Umbilical cord (tissue), 2 donors: ENCODE data around the gene TMEM63B. TPM values are rescaled to one million over a fixed set of nuclear protein-coding genes. Genes with fewer than 3 reads are reported as not detected.
"Not testable (repeated sequence)": the region's sequence is repeated elsewhere in the genome, so short reads cannot be mapped to it uniquely, and the experiment has no call there.

Experiments
- DNase-seq: peaks from one replicate; pipeline ENCODE4 v3.0.0-alpha.2; 2015; ENCODE audit warnings: low spot score
- total RNA-seq: library from RNA; depleted of rRNA; stranded (reverse); fragments of >200 nt; gene quantifications from one replicate; pipeline ENCODE4 v1.2.3, GENCODE V29; 2014; ENCODE audit warnings: low replicate concordance; ENCODE audit not compliant: insufficient read depth

TMEM63B gene
- total RNA-seq, 1 donor from 2014 or later, result 10.4 TPM

DNA sequence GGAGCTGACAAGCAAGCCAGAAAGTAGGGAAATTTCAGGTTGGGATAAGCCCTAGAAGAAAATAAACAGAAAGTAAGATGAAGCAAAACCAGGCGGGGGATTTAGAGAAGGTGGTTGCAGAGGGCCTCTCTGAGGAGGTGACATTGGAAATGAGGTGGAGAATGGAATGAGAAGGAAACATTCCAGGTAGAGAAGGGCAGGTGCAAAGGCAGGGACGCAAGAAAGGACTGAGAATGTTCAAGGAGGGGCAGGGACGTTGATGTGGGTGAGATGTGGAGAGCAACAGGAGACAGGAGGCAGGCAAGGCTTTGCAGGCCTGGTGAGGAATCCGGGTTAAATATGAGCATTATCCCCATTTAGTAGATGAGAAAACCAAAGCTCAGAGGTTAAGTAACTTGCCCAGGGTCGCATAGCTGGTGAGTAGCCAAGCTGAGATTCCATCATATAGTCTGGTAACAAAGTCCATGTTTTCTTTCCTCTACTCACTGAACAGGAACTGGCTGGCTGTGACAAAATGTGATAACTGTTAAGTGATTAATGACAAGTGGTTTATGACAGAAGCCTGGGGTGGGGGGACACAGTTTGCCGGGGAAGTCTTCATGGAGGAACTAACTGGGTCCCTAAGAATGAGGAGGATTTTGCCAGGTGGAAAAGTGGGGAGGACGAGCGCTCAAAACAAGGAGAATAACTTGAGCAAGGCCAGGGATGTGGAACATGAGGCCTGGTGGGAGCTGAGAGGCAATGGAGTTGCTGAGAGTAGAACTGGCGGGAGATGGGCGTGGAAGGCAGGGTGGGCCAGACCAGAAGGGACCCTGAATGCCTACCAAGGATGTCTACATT lies 32.7 kb upstream of the TMEM63B start:
- no peak for DNase-seq

DNA sequence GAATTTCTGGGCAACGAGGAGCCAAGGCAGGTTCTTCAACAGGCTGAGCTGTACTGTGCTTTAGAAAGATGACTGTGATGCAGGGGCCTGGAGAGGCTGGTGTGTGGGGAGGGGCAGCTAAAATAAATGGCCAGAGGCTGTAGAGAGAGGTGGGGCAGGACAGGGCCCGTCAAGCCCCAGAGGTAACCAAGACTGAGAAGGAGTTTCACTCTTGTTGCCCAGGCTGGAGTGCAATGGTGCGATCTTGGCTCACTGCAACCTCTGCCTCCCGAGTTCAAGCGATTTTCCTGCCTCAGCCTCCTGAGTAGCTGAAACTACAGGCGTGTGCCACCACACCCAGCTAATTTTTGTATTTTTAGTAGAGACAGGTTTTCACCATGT lies 32.1 kb upstream of the TMEM63B start:
- not testable (repeated sequence) for DNase-seq

DNA sequence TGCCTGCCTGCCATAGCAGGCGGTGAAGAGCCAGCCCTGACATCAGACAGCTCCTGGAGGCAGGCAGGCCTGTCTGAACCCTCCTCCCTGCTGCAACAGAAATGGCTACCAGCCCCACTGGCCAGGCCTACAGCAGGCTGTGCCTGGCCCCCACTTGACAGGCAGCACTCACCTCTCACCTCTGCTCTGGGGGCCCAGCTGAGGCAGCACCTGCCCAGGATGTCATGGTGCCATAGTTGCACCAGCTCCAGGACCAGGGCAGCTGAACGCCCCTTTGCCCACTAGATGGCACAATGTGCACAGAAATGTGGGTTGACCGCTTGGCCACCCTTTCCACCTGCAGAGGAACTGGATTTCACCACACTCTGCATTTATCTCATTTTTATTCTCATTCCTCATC lies 30.7 kb upstream of the TMEM63B start:
- DNase-seq, result peak; percentile 73

DNA sequence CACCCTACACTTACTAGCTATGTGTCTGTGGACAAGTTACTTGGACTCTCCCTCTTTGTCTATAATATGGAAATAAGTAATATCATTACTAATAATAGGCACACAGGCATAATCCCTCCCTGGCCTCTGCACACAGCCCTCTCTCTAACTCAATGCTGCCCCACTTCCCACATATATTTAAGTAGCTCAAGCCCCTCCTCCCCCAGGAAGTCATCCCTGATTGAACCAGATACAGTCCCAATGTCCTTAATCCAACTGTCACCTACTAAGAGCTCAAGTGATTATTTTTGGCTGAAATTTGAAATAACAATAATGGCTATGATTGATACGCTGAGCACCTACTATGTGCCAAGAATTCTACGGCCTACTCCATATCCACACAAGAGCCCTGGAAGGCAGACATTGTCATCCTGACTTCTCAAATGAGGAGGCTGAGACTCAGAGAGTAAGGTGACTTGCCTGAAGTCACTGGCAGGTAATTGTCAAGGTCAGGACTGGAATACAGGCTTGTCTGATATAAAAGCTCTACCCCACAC lies 29.5 kb upstream of the TMEM63B start:
- no peak for DNase-seq

DNA sequence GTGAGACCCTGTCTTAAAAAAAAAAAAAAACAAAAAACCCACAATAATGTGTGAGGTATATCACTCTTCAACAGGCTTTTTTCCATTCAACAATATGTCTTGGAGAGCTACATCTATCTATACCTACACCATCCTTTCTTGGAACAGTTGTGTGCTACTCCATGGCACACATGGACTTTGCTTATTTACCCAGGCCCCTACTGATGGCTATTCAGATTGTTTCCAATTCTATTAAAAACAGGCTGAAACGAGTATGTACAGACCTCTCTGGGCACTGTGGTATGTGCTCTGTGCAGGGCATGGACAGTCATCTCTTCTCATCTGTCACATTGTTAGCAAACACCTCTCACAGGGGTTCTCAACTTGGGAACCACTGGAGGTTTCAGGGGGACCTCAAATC lies 28.2 kb upstream of the TMEM63B start:
- DNase-seq, result no peak

DNA sequence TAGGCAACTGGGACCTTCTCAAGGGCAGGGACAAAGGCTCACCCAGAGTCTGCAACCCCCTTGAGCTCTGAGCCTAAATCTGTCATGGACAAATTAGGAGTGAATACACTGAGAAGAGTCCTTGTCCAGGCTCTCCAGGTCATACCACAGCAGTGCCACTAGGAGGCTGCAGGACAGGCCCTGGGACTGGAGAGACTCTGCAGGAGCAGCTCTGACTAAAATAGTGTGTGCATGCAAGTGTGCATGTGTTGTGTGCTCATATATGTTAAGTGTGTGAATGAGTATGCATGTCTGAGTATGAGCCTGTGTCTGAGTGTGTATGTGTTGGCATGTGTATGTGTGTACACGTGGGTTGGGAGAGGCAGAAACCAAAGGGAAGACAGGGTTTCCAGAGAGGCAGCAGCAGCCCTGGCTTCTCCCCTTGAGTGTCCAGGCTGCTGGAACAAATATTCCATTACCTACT lies 27.2 kb upstream of the TMEM63B start:
- DNase-seq, result no peak

DNA sequence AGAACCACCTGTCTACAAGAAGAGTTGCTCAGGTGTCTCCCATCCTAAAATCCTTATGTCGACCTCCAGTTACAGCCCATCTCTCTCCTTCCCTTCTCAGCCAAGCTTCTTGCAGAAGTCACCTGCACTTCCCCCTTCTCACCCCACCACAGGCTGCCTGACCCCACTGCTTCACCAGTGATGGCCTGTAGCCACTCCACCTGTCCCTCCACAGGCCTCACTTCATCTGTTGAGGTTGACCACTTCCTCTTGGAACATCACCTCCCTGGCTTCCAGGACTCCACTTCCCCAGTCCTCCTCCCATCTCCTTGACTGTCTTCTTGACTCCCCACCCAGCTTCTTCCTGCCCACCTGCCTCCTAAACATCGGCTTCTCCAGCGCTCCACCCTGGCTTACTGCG lies 25.5 kb upstream of the TMEM63B start:
- no peak for DNase-seq

DNA sequence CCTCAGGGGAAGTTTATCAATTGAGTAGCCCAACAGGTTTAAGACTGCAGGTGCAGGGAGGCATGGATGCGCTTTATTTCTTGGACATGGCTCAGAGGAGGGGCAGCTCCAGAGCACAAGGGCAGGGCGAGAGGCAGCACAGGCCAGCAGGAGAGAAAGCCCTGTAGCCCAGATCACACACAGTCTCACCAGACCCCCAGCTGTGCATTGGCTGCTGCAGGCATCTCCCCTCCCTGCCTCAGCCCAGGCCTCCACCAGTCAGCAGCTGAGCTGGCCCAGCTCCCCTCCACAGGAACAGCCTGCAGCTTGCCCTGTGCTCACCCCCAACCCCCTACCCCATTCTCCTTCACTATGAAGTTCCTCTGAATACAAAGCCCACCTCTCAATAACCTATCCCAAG lies 24.8 kb upstream of the TMEM63B start:
- no peak for DNase-seq

DNA sequence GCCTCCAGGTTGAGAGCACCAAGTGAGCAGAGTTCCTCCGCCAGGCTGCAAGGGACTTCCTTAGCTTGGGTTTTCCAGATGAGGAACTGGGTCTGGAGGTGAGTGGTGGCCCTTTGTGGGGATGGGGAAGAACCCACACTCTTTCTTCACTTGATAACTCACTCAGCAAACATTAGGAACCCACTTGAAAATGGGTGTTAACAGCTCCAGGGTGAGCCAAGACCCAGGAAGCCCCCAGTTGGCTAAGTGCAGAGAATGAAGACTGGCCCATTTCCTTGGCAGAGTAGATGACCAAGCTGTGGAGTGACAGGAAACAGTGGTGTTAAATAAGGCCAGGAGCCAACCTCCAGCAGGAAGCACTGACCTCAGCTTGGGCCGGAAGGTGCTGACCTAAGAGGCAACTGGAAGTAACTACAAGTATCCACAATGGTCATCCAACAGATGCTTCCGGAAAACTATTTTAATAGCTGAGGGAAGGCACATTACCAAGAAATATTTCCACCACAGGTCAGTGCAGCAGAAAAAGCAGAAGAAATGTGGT lies 22.8 kb upstream of the TMEM63B start:
- peak; percentile 71 for DNase-seq

DNA sequence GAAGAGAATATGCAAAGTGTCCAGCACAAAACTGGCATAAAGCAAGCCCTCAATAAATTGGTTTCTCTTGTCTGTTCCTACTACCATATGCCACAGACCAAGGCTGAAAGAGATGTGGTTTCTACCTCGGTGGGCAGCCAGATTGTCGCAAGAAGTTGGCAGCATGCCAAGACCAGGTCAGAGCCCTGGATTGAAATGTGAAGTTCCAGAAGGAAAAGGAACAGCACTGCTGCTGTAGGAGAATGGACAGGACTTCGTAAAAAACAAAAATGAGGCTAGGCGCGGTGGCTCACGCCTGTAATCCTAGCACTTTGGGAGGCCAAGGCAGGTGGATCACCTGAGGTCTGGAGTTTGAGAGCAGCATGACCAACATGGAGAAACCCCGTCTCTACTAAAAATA lies 22.2 kb upstream of the TMEM63B start:
- no peak for DNase-seq

DNA sequence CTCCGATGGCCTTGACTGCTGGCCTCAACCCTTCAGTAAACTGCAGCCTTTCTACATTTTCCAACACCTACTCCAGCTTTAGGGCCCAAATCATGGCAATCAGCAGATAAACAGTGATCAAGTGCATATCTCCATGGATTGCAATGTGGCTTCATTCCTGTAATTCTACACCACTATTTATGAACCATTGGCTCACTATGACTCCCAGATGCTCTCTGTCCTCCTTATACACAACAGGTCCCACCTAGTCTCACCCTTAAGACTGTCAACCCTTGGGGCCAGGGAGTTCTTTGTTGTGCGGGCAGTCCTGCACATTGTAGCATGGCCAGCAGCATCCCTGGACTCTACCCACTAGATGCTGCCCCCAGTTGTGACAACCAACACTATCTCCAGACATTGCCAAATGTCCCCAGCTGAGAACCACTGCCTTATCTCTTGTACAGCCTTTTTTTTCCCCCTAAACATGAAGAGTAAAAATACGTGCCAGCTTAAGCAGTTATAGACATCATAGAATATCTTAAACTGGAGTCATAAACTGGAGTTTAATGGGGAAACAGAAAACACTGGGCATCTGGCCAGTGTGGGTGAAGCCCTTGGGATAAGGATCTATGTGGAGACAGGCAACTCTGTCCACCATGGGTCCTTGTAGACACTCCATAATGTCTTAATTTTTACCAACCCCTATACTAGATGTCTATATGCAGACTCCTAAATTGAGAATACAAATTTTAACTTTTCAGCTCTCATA lies 21.2 kb upstream of the TMEM63B start:
- DNase-seq, result no peak

DNA sequence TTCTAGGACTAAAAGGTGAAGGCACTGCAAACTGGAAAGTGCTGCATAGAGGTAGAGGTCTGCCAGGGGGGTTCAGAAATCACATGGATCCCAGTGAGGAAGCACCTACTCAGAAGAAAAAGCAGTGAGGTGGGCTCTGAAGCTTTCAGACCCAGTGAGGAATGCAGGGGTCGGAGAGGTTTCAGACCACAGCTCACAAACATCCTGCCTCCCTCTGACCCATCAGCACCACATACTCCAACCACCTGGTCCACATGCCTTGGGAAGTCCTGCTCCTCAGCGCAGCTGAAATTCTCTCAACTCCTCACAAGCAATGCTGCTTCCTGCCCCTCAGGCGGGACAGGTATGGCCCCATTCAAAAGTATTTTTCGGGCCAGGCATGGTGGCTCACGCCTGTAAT lies 20.3 kb upstream of the TMEM63B start:
- no peak for DNase-seq

DNA sequence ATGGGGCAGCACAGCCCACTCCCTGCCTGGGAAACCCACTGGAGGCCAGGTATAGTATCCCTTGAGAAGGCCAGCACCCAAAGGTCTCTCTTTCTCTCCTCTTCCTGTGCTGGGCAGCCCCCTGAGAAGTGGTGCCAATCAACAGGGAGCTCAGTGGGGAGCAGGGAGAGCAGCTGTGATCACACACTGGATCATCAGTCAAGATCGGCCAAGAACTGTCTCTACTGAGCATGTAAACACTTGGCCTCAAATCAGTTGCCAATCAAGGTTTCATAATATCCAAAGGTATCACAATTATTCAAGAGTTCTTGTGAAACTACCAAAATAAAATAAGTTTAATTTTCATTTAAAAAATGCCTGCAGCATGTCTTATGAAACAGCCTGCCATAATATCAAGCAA lies 18.9 kb upstream of the TMEM63B start:
- no peak for DNase-seq

DNA sequence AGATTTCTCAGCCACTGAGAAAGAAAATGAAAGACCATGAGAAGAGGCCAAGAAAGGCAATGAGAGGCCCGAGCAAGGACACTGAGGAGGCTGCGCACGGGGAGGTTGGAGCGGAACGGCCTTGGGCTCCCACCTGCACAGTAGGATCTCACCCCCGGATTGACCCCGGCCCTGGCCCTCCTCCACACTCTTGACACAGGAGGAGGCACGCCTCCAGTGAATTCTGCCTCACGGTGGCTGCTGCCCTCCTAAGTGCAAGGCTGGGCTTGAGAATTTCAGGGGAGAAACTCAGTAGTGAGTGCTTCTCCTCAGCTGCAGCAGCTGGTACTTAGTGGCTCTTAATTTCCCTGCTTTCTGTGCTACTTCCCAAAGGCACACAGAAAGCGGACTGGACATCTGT lies 18.1 kb upstream of the TMEM63B start:
- no peak for DNase-seq

DNA sequence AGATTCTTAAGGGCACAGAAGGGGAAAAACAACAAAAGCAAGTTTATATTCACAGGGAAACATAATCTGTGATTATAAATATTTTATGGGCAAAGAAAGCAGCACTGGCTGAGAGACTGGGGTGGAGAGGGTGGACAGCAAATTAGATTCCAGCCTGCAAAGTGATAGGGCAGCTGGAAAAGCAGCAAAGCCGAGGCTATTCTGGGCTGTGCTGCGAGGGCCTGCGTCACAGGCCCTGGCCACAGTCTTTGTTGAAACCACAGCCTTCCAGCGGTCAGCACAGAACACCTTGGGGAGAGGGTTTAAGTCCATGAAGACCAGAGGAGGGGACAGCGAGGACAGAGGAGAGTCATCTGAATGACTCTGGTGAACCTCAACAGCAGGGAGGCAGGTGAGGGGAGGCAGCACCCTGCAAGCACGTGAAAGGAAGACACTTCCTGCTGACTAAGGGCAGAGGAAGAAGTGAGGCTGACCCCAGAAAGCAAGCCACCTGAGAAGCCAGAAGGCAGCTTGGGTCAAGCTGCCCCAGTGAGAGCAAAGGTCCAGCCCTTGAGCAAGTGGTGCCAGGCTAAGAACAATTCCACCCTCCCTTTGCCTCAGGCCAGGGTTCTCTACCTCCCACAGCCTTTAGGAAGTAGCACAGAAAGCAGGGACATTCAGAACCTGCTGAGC lies 17.2 kb upstream of the TMEM63B start:
- no peak for DNase-seq

DNA sequence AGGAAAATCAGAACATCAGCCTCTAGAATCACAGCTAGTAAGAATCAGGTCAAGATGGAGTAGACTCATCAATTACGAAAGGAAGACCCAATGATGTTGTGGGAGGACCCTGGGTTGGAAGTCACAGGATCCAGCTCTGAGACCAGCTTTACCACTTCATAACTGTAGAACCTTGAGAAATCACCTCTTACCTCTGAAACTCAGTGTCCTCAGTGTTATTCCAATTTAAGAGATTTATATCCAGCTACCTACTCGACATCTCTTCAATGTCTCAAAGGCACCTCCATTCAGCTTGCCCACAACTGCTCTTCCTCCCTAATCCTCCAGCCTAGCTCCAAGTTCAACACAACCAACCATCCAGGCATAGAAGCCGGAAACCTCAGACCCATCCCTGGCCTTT lies 16.4 kb upstream of the TMEM63B start:
- no peak for DNase-seq

DNA sequence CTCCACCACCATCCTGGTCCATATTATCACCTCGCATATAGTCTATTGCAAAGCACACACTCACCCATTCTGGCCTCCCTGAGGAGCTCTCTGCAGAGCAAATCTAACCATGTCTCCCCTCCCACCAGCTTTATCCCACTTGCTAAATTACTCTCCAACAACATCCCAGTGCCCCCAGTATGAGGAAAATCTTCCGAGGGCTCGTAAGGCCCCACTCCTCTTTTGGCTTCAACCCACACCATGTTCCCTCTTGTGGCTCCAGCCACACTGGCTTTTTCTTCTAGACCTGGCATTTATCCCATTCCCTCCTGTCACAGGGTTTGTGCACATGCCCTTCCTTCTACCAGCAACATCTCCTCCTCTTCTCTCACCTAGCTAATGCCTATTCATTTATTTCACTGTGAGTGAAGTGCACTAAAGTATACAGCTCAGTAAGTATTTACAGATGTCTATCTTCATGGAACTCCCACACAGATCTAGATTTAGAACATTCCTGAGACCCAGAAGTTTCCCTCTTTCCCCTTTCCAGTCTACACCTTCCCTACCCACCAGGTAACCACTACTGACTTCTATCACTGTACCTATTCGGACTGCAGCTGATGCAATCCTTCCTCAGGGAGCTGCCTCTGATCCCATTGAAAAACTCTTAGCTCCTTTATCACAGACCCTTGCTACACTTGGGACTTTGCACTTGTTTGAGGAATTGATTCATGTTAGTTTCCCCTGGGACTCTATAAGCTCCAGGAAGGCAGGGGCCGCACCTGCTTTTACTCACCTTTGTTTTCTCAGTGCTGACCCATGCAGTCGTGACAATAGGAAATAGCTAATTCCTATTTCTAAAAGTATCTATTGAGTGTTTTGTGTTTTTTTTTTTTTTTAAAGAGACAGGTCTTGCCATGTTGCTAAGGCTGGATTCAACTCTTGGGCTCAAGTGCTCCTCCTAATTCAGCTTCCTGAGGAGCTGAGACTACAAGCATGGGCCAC lies 15.6 kb upstream of the TMEM63B start:
- no peak for DNase-seq

DNA sequence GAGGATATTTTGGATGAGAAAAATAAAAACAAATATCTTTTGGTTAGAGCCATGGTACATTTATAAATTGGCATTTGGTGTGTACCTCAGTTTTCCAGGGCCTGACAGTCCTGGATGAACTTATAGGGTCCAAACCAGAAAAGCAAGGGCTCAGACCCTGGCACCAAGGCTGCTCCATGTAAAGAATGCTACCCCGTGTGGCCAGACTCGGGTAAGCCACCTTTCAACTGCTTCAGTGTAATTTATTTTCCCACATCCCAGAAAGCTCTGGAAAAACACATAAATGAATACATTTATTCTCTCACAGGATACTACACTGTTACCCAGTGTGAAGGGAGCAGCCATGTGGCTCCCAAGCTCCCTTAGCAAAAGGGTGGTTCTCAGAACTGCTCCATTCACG lies 13.9 kb upstream of the TMEM63B start:
- no peak for DNase-seq

DNA sequence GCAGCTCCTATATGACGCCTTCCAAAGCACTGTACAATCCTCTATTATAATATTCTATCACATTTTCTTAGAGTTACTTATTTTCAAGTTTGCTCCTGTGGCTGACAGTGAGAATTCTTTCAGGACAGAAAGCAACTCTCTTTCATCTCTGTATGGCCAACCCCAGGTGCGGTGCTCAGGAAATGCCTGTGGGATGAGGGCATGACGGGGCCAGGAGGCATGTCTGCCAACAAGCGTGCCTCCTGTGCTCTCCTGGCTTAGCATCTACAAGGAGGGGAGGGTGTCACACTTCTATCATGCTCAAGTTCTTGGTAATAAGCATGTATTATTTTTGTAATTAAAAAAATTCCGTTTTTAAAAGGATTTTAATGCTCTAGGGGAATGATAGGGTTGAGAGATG lies 11.5 kb upstream of the TMEM63B start:
- DNase-seq, result no peak

DNA sequence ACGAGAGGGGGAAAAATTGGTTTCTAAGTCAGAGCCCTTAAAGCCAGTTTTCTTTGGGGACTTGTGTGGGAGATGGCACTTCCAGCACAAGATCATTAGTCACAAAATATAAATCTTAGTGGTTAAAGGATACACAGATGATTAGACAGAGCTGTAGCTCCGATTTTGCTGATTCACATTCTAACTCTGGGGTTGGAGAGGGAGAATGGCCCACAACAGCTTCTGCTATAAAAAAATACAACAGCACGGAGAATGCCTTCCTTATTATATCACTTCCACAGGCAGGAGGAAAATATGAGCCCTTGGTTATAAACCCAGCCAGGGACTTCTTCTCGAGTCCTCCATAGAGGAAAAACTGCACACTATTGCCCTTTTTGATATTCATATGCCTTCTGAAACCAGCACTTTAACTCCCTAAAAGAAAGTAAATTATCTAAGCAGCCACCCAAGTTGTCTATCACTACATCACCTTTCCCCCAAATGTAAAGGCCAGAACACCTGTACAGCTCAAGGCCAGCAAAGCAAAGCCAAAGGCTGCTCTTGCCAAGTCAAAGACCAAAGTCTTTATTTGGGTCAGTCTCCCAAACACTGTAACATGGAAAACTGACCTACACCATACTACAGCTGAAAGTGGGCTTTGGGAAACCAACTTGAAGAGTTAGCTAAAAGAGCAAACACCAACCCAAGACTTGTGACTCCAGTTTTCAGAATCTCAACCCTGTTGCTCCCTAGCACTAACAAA lies 10.5 kb upstream of the TMEM63B start:
- peak; percentile 52 for DNase-seq
